ENCODE data around the gene MYO18A. TPM values are rescaled to one million over a fixed set of nuclear protein-coding genes. Genes with fewer than 3 reads are reported as not detected.

The MYO18A gene
- total RNA-seq, 1 donor from 2014 or later = 36.6 TPM

- intact Hi-C loops (cut with micrococcal nuclease) = no loop called here
- H3K27ac Mint-ChIP-seq = no peak overlapping the region
- H3K9me3 Mint-ChIP-seq = no peaks in the 10 kb centered on the region
- no peaks in the 10 kb centered on the region for H3K27me3 Mint-ChIP-seq
- H3K4me3 Mint-ChIP-seq = no peak overlapping the region
- peaks cover 5% of the 10 kb centered on the region for H3K36me3 Mint-ChIP-seq (ENCODE audit: low read depth)
- no peak for DNase-seq
- peaks cover 18% of the 10 kb centered on the region for H3K4me1 Mint-ChIP-seq
These were observed 52.4 kb downstream of the MYO18A start for GRCh38 chr17:29127840-29128239.

GRCh38 chr17:29126268-29126930 lies 53.8 kb downstream of the MYO18A start:
- H3K4me1 Mint-ChIP-seq = peaks cover 6% of the 10 kb centered on the region
- intact Hi-C loops (cut with micrococcal nuclease) = no loop called here
- no peaks in the 10 kb centered on the region for H3K9me3 Mint-ChIP-seq
- no peaks in the 10 kb centered on the region for H3K27me3 Mint-ChIP-seq
- H3K4me3 Mint-ChIP-seq = no peak overlapping the region
- no peak overlapping the region for H3K27ac Mint-ChIP-seq
- no peak for DNase-seq
- peaks cover 6% of the 10 kb centered on the region for H3K36me3 Mint-ChIP-seq (ENCODE audit: low read depth)

GRCh38 chr17:29125651-29126050 lies 54.5 kb downstream of the MYO18A start:
- no peak overlapping the region for H3K27ac Mint-ChIP-seq

GRCh38 chr17:29124925-29125273 lies 55.3 kb downstream of the MYO18A start:
- no peak for DNase-seq
- Mint-ChIP-seq H3K36me3 (ENCODE audit: low read depth) (peaks cover 14% of the 10 kb centered on the region), H3K4me3 (no peak overlapping the region), H3K4me1 (peaks cover 1% of the 10 kb centered on the region), H3K27ac (peak overlapping the region; percentile 22), H3K9me3 (no peaks in the 10 kb centered on the region), H3K27me3 (no peaks in the 10 kb centered on the region)
- intact Hi-C loops (cut with micrococcal nuclease) = loop anchor here (1.0 kb wide), 1 partner anchor 12 kb away; no protein-coding TSS in a partner anchor

More at GRCh38 chr17:29125651-29126050, 54.5 kb downstream of the MYO18A start:
- intact Hi-C loops (cut with micrococcal nuclease) = no loop called here
- H3K9me3 Mint-ChIP-seq = no peaks in the 10 kb centered on the region
- H3K36me3 Mint-ChIP-seq (ENCODE audit: low read depth) = peaks cover 11% of the 10 kb centered on the region
- H3K4me3 Mint-ChIP-seq = no peak overlapping the region
- H3K27me3 Mint-ChIP-seq = no peaks in the 10 kb centered on the region
- peaks cover 1% of the 10 kb centered on the region for H3K4me1 Mint-ChIP-seq
- no peak for DNase-seq

- no peak overlapping the region for H3K4me3 Mint-ChIP-seq
- peaks cover 19% of the 10 kb centered on the region for H3K36me3 Mint-ChIP-seq (ENCODE audit: low read depth)
- no peak overlapping the region for H3K27ac Mint-ChIP-seq
- peak; percentile 83 for DNase-seq
- no peaks in the 10 kb centered on the region for H3K27me3 Mint-ChIP-seq
- intact Hi-C loops (cut with micrococcal nuclease) = loop anchor here (1.0 kb wide), 1 partner anchor 13 kb away; no protein-coding TSS in a partner anchor
- no peaks in the 10 kb centered on the region for H3K9me3 Mint-ChIP-seq
- H3K4me1 Mint-ChIP-seq = peaks cover 1% of the 10 kb centered on the region
These were observed 55.9 kb downstream of the MYO18A start for GRCh38 chr17:29124135-29124924.

- no peak for DNase-seq
- H3K36me3 Mint-ChIP-seq (ENCODE audit: low read depth) = peaks cover 25% of the 10 kb centered on the region
- H3K4me1 Mint-ChIP-seq = peaks cover 1% of the 10 kb centered on the region
- intact Hi-C loops (cut with micrococcal nuclease) = no loop called here
- no peaks in the 10 kb centered on the region for H3K27me3 Mint-ChIP-seq
- no peak overlapping the region for H3K27ac Mint-ChIP-seq
- H3K4me3 Mint-ChIP-seq = no peak overlapping the region
- H3K9me3 Mint-ChIP-seq = no peaks in the 10 kb centered on the region
These were observed 57.1 kb downstream of the MYO18A start for GRCh38 chr17:29123111-29123510.

GRCh38 chr17:29121442-29121841 lies 58.8 kb downstream of the MYO18A start:
- Mint-ChIP-seq H3K27ac (no peak overlapping the region), H3K36me3 (ENCODE audit: low read depth) (peaks cover 25% of the 10 kb centered on the region), H3K4me1 (peaks cover 6% of the 10 kb centered on the region), H3K27me3 (no peaks in the 10 kb centered on the region), H3K4me3 (no peak overlapping the region), H3K9me3 (no peaks in the 10 kb centered on the region)
- DNase-seq = no peak
- intact Hi-C loops (cut with micrococcal nuclease) = no loop called here

GRCh38 chr17:29120433-29120832 lies 59.8 kb downstream of the MYO18A start:
- peaks cover 10% of the 10 kb centered on the region for H3K4me1 Mint-ChIP-seq
- H3K36me3 Mint-ChIP-seq (ENCODE audit: low read depth) = peaks cover 25% of the 10 kb centered on the region
- intact Hi-C loops (cut with micrococcal nuclease) = no loop called here
- H3K27ac Mint-ChIP-seq = no peak overlapping the region
- no peak for DNase-seq
- no peak overlapping the region for H3K4me3 Mint-ChIP-seq
- H3K9me3 Mint-ChIP-seq = no peaks in the 10 kb centered on the region
- no peaks in the 10 kb centered on the region for H3K27me3 Mint-ChIP-seq

GRCh38 chr17:29119265-29119664 lies 60.9 kb downstream of the MYO18A start:
- Mint-ChIP-seq H3K4me3 (no peak overlapping the region), H3K27me3 (no peaks in the 10 kb centered on the region), H3K9me3 (no peaks in the 10 kb centered on the region), H3K36me3 (ENCODE audit: low read depth) (peaks cover 26% of the 10 kb centered on the region), H3K27ac (no peak overlapping the region), H3K4me1 (peaks cover 8% of the 10 kb centered on the region)
- intact Hi-C loops (cut with micrococcal nuclease) = loop anchor here (10.0 kb wide), 1 partner anchor 474 kb away; the partner anchor contains the start of gene BLTP2
- DNase-seq = no peak

- H3K4me3 Mint-ChIP-seq = no peak overlapping the region
- intact Hi-C loops (cut with micrococcal nuclease) = loop anchor here (1.0 to 10.0 kb wide), 3 partner anchors 152 to 472 kb away; partner anchors contain the start of genes BLTP2 and TLCD1
- peak; percentile 92 for DNase-seq
- H3K27ac Mint-ChIP-seq = no peak overlapping the region
- H3K27me3 Mint-ChIP-seq = no peaks in the 10 kb centered on the region
- peaks cover 8% of the 10 kb centered on the region for H3K4me1 Mint-ChIP-seq
- peaks cover 33% of the 10 kb centered on the region for H3K36me3 Mint-ChIP-seq (ENCODE audit: low read depth)
- H3K9me3 Mint-ChIP-seq = no peaks in the 10 kb centered on the region
These were observed 63.1 kb downstream of the MYO18A start for GRCh38 chr17:29116804-29117753.

- Mint-ChIP-seq H3K27me3 (no peaks in the 10 kb centered on the region), H3K9me3 (no peaks in the 10 kb centered on the region), H3K36me3 (ENCODE audit: low read depth) (peaks cover 32% of the 10 kb centered on the region), H3K27ac (no peak overlapping the region), H3K4me3 (no peak overlapping the region), H3K4me1 (peaks cover 8% of the 10 kb centered on the region)
- intact Hi-C loops (cut with micrococcal nuclease) = loop anchor here (2.0 to 10.0 kb wide), 2 partner anchors 389 to 471 kb away; partner anchors contain the start of genes BLTP2 and TLCD1
- peak; percentile 81 for DNase-seq
These were observed 64.0 kb downstream of the MYO18A start for GRCh38 chr17:29115961-29116803.

- intact Hi-C loops (cut with micrococcal nuclease) = loop anchor here (10.0 kb wide), 1 partner anchor 471 kb away; the partner anchor contains the start of gene BLTP2
- DNase-seq = no peak
- Mint-ChIP-seq H3K27ac (no peak overlapping the region), H3K36me3 (ENCODE audit: low read depth) (peaks cover 31% of the 10 kb centered on the region), H3K4me3 (no peak overlapping the region), H3K4me1 (peaks cover 8% of the 10 kb centered on the region), H3K9me3 (no peaks in the 10 kb centered on the region), H3K27me3 (no peaks in the 10 kb centered on the region)
These were observed 64.8 kb downstream of the MYO18A start for GRCh38 chr17:29115435-29115834.

Measured in activated CD4-positive, alpha-beta T cell treated with anti-CD3 and anti-CD28 coated beads, Interleukin-2, amount 10 ng/mL, durations not matched to agents 24 days and 14 days (primary cell).